SU-DHL-6 (cell line): ENCODE data around the gene HOXA11.

Experiments
- EZH2phosphoT487 ChIP-seq: fragments of 200-600 bp; sonication (generic), shearing (Covaris generic); conservative IDR thresholded peaks from 2 replicates; pipeline ENCODE4 v1.6.1; 2018; ENCODE audit warnings: mild to moderate bottlenecking, antibody characterized with exemption, low read length, moderate library complexity, mixed read lengths
- TF ChIP-seq, protein P1 (sequence below): fragments of 200-600 bp; sonication (generic); IDR thresholded peaks from one replicate; pipeline ENCODE4 v1.5.1; 2017; ENCODE audit warnings: antibody characterized with exemption, mild to moderate bottlenecking, low read length, moderate library complexity; ENCODE audit not compliant: insufficient read depth, poor library complexity, severe bottlenecking

DNA sequence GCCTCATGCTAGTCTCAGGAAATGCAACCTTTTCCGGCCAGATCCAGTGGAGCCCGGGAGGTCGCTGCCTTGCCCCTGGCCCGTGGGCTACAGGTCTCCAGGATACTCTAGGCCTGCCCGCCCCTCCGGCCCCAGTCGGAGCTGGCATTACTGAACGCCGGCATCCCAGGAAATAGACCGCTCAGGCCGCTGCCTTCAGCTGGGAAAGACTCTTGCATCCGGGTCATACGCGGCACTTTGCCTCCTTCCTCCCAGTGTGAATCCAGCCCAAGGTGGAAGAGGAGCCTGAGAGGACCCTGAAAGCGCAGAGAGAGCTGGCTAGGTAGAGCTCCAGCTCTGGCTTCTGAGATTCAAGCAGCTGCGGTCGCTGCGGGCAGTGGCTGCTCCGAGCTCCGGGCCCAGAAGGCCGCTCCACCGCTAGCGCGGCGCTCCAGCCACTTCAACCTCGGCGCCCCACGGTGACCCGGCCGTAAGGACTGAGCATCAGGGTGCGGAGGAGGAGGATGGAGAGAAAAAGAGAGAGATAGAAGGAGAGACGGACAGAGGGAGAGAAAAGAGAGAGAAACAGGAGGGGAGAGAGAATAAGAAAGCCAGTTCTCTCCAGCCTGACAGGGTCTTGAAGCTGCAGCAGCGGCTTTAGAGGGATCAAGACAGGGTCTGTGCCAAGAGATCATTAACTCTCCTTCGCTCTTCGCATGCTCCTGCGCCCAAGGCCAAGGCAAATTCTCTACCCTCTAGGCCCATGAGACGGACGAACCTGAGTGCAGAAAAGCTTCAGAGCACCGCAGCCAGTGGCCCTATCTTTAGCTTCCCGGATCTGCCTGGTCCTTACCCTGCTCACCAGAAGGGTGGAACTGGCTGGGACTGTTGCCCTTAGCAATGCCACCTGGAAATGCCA, 9.2 kb downstream of the HOXA11 start:
- TF ChIP-seq, protein P1, sequence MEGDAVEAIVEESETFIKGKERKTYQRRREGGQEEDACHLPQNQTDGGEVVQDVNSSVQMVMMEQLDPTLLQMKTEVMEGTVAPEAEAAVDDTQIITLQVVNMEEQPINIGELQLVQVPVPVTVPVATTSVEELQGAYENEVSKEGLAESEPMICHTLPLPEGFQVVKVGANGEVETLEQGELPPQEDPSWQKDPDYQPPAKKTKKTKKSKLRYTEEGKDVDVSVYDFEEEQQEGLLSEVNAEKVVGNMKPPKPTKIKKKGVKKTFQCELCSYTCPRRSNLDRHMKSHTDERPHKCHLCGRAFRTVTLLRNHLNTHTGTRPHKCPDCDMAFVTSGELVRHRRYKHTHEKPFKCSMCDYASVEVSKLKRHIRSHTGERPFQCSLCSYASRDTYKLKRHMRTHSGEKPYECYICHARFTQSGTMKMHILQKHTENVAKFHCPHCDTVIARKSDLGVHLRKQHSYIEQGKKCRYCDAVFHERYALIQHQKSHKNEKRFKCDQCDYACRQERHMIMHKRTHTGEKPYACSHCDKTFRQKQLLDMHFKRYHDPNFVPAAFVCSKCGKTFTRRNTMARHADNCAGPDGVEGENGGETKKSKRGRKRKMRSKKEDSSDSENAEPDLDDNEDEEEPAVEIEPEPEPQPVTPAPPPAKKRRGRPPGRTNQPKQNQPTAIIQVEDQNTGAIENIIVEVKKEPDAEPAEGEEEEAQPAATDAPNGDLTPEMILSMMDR = no peak
- no peak for TF ChIP-seq EZH2phosphoT487
